ENCODE results near the gene SLC12A7.

The SLC12A7 gene

DNA sequence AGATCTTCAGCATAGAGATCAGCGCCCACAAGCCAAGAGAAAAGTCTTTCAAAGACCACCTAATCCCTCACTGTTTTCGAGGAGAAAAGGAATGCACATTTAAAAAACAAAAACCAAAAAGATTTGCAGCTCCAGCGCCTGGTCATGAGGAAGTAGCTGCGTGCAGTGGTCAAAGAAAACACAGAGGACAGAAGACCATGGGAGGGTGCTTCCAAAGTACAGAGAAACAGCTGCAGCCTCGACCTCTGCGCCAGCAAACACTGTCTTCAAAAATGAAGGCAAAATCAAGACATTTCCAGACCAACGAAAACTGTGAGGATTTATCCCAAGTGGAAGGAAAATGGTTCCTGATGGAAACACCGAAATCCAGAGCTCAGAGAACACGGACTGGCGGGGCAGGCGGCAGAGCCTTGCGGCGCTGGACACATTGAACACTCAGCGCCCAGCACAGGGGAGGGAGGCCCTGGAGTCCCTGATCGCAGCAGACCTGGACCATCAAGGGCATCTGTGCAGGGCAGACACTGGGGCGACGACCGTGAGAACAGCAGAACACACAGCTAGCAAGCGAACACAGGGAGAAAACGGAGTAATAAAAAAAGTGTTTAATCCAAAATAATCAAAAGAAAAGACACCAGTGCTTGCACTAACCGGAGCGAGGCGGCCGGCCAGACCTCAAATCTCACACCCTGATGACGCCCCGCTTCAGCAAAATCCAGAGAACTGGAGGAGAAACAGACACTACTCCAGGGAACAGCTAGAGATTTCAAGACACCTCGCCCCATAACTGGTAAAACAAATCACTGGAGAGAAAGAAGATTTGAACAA, 12.6 kb upstream of the SLC12A7 start:
- DNase-seq = no peak

DNA sequence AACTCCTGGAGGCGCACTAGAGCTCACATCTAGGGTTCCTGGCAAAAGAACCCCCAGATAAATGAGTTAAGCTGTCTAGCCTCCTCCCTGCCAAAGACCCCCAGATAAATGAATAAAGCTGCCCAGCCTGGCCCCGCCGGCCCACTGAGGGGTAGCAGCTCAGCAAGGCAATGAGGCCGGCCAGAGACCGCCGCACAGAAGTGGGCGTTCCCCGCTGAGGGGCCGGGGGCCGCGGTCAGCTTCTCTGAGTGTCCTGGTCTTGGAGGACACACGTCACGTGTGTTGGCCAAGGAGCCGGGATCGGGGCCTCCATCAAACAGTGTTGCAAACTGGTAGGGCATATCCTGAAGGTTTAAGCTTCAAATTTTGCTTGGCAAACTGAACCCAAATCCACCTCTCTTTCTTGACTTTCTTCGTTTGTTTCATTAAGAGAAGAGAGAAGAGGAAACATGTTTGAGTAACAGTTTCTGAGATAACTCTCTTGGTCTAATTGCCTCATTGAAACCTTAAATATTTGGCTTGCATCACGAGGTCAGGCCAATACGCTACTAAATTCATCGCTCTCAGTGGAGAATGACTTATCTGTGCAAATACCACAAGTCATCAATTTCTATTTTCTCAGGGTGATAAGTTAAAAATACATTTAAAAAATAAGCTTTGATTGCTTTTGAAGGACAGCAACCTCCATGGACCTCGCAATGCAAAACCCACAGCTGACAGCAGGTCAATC, 11.7 kb upstream of the SLC12A7 start:
- no peak for DNase-seq

DNA sequence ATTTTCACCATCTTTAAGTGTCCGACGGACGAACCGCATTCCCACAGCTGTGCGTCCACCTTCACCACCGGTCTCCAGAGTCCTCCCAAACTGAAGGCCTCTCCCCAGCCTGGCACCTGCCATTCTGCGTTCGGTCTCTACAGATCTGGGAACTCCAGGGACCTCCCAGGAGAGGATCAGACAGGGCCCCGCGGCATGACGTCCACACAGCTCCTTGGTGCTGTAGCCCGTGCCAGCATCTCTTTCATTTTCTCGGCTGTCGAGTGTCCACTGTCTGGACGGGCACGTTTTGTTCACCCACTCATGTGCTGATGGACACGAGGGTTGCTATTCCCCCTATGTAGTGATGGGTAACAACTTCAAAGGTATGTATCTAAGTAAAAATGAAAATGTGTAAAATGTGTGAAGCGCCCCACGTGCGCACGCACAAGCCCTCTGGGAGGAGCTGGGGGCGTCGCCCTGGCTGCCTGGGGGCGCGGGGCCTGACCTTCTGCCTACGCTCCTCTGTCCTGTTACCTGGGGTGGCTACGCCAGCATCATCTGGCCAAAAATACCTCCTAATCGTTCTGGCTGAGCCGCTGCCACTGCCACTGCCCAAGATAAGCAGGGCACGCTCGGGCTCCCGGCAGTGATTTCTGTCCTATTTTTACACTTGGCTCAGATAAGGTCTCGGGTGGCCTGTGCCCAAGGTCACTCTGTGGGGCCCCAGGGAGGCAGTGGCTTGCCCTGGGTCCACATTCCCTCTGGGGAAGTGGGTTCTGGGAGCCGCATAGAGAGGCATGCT, 10.8 kb upstream of the SLC12A7 start:
- no peak for DNase-seq

DNA sequence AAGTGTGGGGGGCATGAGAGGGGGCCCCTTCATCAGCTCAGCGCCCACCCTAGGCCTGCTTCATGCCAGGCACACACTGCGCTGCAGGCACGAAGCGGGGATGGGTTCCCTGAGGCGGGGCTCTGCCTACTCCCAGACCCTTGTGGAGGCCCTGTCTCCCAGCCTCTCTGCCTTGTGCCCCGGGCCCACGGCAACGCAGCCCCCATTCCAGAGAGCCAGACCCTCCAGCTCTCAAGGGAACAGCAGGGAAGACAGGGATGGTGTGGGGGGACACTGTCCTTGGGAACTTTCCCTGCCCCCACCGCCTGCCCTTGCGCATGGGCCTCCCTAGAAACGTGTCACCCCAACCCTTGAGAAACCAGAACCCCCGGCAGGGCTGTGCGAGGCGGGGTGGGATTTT, 10.0 kb upstream of the SLC12A7 start:
- DNase-seq = no peak

DNA sequence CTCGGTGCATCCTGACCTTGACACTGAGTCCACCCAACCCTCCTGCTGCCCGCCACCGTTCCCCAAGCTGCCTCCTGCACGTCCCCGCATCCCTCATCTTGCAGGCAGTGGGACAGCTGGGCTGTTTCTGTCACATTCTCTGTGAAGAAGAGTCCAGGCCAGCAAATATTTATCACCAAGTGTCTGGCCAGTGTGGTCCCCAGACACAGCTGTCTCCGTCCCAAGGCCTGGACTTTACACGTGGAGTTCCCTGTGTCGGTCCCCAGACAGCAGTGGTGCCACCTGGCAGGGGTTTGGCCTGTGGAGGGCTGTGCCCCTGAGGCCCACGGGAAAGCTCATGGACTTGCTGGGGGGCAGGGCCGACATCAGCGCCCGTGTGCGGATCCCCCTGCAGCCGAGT, 9.2 kb upstream of the SLC12A7 start:
- DNase-seq = no peak

DNA sequence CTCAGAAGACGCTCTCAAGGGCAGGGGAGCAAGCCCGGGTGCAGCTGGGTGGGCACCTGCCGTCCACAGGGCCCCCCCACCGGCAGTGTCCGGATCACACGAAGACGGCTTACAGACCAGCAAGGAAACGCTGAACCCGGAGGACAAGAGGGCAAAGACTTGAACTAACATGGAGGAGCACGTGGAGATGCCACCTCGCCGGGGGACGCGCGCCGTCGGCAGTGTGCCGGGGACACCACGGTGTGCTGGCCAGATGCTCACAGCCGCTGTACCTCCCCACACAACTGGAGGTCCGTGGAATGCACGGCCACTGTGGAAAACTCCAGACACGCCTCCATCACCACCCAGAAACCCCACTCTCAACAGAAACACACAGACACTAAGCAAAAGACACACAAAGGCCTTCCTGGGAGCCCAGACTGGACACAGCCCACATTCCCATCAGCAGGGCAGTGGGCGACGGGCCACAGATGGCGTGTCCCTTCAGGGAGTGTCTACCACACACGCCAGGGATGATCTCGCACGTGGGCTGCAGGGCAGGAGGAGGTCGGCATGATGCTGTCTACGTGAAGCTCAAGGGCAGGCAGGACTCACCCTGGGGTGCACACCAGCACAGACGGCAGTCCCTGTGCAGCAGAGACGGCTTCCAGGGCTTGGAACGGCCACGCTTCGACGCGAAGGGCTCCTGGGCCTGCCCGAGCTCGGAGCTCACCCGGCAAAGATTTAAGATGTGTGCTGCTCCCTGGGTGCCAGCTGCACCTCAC, 8.6 kb upstream of the SLC12A7 start:
- DNase-seq = no peak

DNA sequence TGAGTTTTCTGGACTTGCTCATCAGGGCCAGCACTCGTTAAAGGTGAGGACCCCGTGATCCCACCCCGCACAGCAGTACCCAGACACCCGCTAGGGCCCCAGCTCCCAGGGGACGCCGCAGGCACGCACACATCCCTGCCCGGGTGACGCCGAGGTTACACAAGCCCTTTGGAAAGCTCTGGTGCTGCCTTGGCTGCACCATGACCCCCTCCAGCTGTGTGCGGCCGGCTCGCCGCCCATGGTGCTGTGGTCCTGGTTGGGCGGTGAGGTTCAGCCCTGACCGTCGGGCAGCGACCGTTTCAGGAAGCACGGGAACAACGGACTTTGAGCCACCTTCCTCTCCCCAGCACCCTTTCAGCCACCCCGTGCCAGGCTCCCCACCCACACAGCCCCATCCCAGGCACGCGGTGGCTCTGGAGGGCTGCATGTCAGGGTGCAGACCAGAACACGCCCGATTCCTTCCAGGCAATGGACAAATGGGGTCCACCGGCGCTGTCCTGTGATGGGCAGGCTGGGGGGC, 7.5 kb upstream of the SLC12A7 start:
- no peak for DNase-seq

DNA sequence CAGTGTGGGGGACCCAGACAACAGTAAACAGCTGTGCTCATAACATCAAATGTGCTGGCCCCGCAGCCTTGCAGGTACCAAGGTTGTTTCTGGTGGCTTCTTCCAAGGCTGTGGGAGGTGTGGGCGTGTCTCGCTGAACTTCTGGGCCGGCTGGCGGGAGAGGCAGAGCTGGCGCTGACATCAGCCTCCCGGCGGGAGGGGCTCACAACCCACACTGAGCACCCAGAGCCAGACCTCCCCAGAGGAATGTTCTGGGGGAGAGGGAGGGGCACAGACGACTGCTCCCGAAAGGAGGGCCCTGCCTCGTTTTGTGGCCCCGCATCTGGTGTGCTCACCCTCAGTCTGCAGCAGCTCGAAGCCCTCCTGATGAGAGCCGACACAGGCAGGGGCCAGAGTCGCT, 6.9 kb upstream of the SLC12A7 start:
- no peak for DNase-seq

DNA sequence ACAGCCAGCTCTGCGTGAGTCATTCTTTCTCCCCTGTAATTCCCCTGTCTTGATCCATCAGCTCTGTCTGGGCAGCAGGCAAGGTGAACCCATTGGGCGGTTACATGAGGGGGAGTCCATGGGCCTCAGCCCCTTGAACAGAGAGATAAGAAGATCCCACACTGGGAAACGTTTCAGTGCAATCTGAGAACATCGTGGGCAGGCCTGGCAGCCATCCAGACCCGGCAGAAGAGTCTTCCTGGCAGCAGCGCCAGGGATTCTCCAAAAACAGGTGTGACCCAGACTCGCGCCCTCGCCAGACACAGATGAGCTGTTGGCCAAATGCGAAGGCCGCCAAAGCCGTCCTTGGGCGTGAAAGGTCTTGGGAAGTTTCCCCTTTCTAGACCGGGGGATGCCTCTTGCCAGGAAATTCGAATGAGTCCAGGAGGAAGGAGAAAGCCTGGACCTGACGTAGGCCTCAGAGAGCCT, 6.4 kb upstream of the SLC12A7 start:
- DNase-seq = no peak

DNA sequence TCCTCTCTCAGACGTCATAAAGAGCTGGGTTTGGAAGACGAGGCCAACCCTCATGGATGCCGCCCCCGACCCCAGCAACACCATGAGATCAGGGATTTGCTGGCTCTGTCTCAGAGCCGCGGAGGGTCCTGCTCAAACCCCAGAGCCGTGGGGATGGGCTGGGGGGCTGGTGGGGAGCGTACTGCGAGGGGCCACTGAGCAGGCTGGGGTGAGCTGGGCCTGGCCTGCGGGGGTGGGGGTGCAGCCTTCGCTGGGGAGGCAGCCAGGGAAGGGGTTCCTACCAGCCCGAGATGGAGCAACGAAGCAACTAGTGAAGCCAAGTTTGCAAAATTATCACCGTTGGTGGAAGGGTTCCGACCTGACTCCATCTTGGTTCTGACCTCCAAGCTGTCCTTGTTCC, 5.1 kb upstream of the SLC12A7 start:
- DNase-seq = no peak

DNA sequence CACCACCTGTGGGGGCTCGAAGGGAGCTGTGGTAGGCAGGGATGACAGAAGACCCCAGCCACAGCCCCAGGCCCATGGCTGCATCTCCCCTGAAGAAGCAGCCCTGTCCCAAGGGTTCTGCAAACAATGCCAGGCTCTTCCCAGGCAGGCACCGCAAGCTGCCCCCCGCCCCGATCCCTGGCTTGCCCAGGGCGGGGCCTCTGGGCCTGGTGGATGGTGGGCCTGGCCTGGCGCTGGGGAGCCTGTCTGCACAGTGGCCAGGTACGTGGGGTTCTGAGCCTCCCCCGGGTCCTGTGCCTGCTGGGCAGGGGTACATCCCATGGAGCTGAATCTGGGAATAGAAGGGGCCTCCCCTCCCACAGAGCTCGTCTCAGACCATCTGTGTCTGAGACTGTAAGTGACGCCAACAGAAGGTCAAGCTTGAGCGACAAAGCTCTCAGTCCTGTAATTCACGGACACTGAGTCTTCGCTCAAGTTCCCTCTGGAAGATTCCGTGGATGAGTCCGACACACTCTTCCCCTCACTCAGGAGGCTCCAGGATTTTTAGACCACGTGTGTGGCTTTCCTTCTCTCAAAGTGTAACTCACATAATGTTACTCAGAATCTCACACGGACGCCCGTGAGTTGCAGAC, 4.4 kb upstream of the SLC12A7 start:
- DNase-seq = no peak

DNA sequence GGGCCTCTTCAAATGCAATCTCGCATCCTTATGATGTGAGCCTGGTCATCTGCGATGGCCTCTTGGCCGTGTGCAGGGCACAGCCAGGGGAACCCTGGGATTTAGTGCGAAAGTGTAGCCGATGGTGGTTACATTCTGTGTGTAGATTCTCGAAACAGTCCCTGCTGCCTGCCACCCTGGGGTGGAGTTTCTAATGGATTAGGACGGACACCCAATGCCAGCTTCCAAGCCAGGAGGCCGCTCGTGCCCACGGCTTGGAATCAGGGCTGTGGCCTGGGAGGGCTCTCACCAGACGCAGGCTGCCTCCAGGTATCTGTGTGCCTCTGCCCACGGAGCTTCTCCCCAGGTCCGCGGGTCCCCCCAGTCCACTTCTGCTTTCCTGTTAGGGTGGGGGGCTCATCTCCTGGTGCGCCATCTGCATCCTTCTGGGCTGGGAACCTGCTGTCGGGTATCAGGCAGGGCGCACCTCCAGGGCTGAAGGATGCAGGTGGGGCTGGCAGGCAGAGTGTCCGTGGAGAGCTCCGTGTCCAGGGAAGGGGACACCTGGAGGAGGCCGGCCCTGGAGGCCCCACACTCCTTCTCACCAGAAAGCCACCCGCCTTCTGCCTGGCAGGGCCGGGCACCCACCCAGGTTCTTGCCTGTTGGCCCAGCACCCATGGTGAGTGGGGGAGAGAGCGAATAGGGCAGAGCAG, 3.4 kb upstream of the SLC12A7 start:
- DNase-seq = no peak

DNA sequence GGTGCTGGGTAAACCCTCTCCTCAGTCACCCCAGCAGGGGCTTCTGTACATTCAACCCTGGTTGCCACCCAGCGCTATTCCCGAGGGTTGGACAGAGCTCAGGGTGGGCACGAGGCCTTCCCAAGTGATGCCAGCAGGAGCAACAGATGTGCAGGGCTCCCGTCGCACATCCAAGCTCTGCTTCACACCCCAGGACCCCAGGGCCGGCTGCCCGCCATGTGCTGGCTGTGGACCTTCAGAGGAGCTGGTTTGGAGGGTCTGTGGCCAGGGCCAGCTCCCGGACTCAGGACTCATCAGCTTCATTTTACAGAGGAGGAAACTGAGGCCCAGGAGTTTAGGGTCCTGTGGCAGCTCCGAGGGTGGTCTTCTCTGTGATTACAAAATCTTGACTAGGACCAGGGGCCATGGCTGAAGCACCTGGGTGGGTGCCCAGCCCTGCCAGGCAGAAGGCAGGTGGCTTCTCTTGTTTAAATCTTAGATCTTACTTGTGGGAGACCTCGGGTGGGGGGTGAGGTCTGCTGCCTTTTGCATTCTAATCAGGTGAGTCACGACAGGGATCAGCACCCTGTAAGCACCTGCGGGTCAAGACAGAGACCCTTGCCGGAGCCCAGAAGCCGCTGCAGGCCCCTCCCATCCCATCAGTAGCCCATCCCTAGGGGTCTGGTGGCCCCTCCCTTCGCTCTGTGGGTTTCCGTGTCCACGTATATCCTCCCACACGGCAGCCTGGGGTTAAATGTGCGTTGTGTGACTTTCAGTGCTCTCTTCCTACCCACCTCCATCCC, 2.1 kb upstream of the SLC12A7 start:
- DNase-seq = no peak

DNA sequence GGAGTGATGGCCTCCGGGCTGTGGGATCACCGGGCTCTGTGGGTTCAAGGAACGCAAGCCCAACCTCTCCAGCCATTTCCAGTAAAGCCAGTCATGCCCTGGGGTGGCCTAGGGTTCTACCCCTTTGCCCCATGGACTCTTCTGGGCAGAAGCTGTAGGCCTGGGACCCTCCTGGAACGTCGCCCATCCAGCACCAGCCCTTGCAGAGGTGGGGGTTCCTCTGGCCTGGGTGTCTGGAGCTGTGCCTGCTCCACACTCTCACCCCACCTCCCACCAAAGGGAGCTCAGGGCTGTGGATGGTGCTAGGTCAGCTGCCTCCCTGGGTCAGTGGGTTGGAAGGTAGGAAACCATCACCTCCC, 1.4 kb upstream of the SLC12A7 start:
- DNase-seq = no peak

DNA sequence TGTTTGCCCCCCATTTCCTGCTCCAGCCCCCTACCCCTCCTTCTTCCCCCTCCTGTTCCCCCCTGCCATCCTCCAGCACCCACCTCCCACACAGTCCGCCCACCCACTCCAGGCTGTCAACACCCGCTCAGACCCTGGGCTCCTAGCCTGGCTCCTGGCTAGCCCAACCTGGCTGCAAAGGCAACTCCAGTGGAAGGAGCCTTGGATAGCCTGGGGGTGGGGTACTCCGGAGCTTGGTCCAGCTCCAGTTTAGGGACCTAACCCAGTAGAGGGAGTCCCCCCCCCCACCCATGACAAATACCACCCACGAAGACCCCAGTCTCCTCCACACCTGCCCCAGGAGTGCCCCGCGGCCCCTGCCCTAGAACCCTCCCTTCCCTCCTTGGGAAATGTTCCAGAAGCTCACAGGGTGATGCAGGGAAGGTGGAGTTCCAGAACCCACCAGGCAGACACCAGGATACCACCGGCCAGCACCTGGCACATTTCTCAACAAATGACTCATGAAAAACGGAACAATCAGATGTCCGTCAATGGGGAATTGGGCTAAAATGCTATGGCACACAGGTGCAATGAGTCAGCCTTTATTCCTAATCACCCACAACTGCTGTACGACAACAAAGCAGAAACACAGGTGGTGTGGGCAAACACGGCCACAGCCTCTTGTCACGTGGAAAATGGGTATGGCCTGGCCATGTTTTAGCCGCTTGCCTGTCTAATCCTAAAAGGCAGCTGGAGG, 901 bp upstream of the SLC12A7 start:
- no peak for DNase-seq

DNA sequence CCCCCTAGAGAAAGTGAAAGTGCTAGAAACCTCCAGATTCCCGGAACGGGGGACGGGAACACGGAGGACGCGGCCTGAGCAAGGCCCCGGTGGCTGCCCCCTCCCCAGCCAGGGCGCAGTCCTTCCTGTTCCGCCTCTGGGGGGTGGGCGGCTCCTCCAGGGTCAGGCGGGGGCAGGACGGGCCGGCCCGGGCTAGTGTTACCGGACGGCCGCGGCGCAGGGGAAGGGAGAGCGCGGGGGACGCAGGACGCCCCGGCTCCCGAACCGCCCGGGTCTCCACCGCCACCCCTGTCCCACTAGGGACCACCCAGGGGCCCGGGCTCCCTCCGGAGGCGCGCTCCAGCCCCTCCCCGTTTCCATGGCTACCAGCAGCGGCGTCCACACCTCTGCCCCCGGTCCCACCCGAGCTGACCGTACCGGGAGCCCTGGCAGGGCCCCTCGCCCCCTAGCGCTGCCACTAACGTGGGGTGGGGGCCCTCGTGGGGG, 579 bp downstream of the SLC12A7 start:
- DNase-seq = no peak

DNA sequence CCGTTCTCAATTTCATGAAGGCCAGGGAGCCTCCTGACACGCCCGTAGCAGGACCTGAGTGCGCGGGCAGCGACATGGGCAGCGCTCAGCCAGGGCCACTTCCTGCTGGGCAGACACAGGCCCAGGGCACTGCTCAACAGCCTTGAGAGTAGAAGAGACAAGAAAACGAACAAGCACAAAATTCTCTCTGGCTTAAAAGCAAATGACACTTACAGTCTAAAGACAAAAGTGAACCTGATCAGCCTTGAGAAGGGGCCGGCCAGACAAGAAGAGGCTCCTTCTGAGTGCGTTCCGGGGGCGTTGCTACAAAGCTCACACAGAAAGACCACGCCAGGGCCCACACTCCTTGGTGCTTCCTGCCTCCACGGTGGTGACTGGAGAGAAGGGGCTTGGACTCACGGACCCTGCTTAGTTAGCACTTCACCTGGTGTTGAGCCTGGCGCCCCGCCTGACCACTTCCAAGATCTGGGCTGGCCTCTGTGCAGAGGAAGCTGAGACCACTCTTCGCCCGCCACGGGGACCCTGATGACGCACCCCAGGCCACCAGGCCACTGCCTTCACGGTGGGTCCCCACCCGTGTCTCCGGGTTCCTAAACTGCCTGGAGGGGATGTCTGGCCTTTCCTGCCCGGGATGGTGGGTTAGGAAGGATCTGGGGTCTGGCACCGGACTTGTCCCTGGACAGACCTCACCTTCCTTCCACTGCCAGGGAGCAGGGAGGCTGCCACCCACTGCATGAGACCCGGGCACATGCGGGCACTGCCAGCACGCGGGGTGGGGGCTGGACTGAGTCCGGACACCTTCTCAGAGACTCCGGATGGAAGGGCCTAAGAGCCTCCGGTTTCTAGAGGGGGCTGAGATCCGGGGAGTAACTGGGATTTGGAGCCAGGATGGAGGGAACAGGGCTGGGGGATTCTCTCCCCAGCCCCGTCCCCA, 1.3 kb downstream of the SLC12A7 start:
- no peak for DNase-seq

DNA sequence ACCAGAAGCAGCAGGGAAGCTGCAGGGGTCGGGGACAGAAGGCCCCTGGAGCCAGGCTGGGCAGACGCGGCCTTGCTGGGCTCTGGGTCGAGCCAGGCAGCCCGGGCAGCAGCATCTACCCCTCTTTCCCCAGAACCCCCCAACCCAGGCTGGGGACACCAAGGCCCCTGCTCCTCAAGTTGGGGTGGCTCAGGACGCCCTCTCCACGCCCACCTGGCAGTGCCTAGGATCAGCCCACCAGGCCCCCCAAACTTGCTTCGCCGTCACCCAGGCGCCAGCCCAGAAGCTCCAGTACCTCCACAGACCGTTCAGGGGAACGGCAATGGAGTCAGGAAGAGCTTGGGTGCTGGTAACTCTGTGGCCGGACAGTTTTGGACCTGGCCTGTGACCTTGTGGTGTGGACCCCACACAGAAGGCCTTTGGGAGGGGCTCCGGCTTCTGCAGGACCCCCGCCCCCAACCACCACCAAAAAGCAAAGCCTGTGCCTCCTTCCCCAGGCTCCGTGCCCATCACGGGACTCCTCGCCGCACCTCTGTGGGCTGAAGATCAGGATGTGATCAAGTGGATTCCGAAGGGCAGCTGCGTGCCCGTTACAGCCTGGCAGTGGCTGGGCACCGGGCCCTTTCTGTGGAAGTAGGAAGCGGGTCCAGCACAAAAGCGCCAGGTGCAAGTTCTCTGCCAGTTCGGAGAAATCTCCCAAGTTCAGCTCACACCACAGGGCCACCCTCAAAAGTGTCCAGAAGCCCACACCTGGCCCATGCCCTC, 2.1 kb downstream of the SLC12A7 start:
- DNase-seq = no peak
